GM21723 (cell line): ENCODE measurements around the gene HMCN1.
"Not testable (repeated sequence)": the region's sequence is repeated elsewhere in the genome, so short reads cannot be mapped to it uniquely, and the experiment has no call there.

Source experiments
- ATAC-seq: cut with Tn5 transposase; IDR thresholded peaks from one replicate; pipeline ENCODE4 v1.9.1; 2021; ENCODE audit warnings: mild to moderate bottlenecking, moderate library complexity; ENCODE audit not compliant: unreplicated experiment

HMCN1 gene

GRCh38 chr1:186183970-186184628 is 449.9 kb downstream of the HMCN1 start:
- ATAC-seq = peak; percentile 64

DNA sequence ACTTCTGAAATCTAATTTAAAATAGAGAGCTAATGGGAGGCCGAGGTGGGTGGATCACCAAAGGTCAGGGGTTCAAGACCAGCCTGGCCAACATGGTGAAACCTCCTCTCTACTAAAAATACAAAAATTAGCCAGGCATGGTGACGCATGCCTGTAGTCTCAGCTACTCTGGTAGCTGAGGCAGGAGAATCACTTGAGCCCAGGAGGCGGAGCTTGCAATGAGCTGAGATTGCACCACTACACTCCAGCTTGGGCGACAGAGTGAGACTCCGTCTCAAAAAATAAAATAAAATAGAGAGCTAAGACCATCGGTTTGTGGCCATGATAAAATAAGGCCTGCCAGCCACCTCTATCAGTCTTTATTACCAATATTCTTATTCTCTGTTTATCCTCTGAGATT is 452.1 kb downstream of the HMCN1 start:
- ATAC-seq = not testable (repeated sequence)

GRCh38 chr1:186187601-186188000 is 453.4 kb downstream of the HMCN1 start:
- no peak for ATAC-seq

- ATAC-seq = no peak
Measured at GRCh38 chr1:186188004-186188539, 453.9 kb downstream of the HMCN1 start.

DNA sequence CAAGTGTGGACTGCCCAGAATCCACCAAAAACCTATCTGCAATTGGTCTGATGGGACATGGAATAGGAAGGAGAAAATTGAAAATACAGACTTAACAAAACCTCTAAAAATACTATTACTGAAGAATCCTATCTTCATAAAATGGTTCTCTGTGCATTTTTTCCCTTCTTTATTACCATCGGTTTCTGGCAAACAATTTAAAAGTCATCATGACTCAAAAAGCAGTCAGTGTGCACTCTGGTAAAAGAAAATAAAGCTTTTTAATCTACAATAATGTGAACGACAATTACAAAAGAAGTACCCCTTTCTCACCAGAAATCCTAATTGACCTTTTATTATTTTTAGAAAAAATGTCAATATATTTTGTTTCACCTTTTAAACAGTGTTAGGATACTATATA is 454.5 kb downstream of the HMCN1 start:
- ATAC-seq = no peak

GRCh38 chr1:186189156-186189555 is 455.0 kb downstream of the HMCN1 start:
- ATAC-seq = no peak

DNA sequence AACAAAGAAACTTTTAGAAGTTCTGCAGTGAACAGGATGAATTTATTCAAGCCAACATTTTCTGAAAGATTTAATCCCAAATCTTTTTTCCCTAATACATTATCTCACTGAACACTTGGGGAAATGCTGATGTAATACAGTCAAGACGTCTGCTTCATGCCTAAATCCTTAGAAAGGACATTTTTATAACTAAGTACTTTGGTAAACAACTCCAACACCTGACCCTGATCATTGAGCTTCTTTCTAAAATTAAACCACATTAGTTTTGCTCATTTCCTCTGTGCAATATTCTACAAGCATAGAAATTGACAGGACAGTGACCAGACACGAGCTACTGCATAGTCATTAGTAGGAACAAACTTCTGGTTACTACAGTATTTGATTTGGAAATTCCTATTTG is 457.3 kb downstream of the HMCN1 start:
- ATAC-seq = no peak

GRCh38 chr1:186193224-186193623 is 459.0 kb downstream of the HMCN1 start:
- no peak for ATAC-seq

DNA sequence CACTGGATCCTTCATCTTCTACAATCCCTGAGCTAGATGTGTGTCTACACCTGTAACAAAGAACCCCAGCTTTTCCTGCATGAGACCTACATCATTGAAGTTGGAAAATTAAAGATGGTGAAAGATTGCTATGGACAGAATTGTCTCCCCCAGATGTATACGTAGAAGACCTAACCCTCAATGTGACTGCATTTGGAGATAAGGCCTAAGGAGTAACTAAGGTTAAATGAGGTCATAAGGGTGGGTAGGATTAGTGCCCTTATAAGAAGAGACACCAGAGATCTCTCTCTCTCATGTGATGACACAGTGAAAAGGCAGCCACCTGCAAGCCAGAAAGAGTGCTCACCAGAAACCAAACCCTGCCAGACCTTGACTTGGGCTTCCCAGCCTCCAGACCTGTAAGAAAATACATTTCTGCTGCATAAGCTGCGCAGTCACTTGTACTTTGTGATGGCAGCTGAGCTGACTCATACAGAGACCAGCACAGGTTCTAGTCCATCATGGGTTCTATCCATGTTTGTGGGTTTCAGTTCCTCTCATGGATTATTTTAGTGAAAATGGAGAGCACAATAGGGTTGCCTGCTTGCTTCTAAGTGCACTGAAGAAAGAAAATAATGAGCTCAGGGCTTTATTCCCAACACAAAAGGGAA is 460.0 kb downstream of the HMCN1 start:
- peak; percentile 94 for ATAC-seq

DNA sequence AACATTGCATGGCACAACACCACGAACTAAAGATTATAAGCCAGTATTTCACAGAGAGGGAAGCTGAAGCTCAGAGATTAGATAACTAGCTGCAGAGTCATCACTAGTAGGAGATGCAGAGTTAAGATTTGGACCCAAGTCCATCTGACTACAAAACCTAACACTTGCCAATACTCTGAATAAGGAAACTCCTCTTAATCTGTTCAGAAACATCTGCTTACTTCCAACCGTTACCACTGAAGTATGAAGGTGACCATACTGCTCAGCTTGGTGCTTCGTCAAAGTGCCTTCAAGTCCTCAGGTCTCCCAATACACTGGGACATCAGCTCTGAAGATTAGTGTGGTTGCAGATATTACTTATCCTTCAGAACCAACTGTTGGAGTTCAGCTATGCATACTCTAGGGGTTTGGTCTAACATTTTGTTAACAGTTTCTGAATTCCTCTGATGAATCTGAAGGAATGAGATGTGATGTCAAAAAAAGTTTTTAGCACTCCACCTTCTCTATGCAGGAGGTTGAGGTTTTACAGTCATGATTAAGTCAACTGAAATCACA is 461.3 kb downstream of the HMCN1 start:
- ATAC-seq = no peak

DNA sequence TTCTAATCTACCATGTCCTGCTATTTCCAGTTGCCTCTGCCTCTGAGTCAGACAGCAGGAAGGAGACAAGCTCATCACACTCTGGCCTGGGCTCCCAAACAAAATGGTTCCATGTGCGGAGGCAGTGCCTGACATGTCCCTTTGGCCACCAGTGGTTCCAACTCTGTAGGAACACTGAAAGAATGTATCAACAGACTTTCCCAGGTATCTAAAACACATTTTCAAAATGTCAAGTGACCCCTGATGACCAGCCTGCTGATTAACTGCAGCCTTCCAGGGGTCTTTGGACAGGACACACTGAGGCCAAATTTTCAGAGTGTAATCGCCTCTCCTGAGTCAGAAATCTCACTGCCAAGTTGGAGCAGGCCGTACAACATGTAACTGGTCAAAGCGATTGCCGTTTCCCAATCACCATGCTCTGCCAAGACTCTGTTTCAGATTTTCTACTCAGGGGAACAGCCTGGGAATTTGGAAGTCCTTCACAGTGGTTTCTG is 468.1 kb downstream of the HMCN1 start:
- ATAC-seq = no peak

- ATAC-seq = no peak
Measured at GRCh38 chr1:186202776-186203175, 468.6 kb downstream of the HMCN1 start.

- ATAC-seq = no peak
Measured at GRCh38 chr1:186206048-186206570, 471.9 kb downstream of the HMCN1 start.

DNA sequence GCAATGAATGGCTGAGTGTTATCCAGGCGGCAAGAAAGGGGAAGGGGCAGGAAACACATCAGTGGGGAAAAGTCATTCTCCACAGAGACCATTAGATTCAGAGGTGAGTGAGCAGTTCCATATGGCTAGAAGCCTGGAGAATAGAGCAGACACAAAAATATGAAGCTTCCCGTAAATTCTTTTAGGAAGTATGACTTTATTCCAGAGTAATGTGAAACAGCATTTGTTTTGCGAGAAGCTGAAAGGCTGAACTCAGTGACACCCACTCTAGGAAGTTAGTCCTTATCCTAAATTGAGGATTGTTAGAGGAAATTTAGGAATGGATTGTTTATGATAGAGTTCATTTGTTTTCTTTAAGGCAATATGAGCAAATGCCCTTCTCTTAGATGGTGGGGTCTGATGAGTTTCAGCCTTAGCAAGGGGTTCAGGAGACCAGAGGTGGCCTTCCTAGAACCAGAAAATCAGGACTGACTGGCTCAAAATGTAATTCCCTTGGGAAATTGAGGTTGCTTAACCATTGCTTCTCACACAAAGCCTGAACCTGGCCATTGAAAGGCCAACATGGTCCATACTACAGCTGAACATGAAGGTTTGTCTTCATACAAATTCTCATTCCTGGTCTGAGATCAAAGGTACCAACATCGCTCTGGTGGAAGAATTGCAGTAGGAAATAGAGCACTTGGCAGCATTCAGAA is 473.3 kb downstream of the HMCN1 start:
- ATAC-seq = no peak

GRCh38 chr1:186208405-186209129 is 474.4 kb downstream of the HMCN1 start:
- no peak for ATAC-seq

DNA sequence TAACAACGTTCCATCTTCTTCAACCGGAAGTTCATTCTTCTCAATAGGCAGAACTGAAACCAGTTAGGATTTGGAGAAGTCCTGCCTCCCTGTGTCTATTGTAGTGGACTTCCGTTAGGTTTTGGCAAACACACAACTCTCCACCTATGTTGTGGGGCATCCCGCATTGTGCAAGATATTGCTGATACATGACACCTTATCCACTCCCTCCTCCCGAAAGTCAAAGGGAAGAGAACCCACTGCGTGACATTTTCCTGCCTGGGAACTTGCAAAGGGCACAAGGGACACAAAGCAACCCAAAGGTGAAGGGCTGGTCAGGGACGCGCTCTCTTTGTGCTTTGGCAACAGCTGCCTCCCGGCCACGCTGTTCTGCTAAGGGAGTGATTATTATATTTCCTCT is 476.1 kb downstream of the HMCN1 start:
- no peak for ATAC-seq

DNA sequence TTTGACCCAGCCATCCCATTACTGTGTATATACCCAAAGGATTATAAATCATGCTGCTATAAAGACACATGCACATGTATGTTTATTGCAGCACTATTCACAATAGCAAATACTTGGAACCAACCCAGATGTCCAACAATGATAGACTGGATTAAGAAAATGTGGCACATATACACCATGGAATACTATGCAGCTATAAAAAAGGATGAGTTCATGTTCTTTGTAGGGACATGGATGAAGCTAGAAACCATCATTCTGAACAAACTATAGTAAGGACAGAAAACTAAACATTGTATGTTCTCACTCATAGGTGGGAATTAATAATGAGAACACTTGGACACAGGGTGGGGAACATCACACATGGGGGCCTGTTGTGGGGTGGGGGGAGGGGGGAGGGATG is 477.4 kb downstream of the HMCN1 start:
- ATAC-seq = not testable (repeated sequence)

- peak; percentile 85 for ATAC-seq
Measured at GRCh38 chr1:186212568-186213224, 478.5 kb downstream of the HMCN1 start.

- no peak for ATAC-seq
Measured at GRCh38 chr1:186213225-186213607, 479.0 kb downstream of the HMCN1 start.

DNA sequence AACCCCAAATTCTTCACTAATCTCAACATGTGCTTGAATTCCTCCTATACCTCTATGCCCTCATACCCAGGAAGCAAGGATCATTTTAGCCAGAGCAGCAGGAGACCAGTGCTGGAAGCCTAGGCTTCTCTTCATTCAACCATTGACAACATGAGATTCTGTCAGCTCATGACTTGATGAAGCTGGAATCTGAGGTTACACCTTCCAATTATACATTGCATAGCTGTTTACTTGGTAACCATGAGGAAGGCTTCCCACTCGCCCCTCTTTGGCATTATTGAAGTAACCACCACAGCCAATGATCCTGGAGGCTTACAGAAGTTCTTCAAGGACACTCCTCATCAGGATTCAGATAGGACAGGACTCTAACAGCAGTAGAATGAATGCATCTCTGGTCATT is 480.6 kb downstream of the HMCN1 start:
- no peak for ATAC-seq
